Measurements from ENCODE around the gene CD40LG.

The CD40LG gene

DNA sequence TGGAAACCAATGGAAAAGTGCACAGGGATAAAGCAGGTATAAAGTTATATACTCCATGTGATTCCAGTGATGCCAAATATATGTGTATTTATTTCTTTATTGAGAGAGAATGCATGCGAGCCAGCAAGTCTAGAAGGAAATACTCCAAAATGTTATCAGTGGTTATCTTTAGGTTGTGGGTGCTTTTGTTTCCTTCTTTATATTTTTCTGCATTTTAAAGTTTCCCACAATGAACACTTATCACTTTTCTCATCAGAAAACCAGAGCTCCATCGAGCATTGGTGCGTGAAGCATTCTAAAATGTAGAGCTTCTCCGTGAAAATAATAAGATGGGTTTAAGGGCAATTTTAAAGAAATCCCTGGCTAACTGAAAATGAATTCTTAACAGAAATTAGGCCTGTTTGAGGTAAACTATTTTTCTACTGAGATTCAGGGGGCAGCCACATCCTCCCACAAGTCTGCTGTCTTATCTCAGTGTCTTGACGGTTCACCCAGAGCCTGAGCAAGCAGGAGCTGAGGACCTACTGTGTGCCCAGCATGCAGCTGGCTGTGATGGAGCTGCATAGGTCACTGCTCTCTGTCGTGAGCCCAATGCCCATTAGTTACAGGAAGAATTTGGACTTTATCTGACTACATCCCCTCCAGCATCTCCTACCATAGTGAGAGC is 18.7 kb upstream of the CD40LG start:
- DNase-seq (no peak), ATAC-seq (no peak)
- no peaks in the 10 kb centered on the region for H3K27me3 Mint-ChIP-seq
- no peak overlapping the region for H3K4me3 Mint-ChIP-seq
- H3K4me1 Mint-ChIP-seq, result peaks cover 90% of the 10 kb centered on the region
- peak overlapping the region; percentile 88 for H3K27ac Mint-ChIP-seq
- H3K36me3 Mint-ChIP-seq (ENCODE audit: low read depth), result peaks cover 1% of the 10 kb centered on the region
- H3K9me3 Mint-ChIP-seq, result no peaks in the 10 kb centered on the region

DNA sequence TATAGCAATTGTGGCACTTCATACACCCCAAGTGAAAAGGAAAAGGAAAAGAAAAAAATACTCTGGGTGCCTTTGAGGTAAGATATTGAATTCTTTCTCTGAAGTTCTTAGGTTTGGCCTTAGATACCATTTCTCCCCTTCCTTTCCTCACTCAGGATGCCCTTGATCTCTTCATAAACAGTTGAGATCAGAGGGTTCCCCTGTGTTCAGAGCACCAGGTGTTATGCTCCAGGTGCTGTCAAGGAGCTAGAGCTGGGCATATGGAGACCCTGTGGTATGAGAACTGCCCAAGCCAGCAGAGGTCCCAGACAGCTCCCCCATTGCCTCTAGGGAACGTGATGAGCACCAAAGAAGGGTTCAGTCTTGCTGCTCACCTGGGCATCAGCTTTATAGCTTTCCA is 17.1 kb upstream of the CD40LG start:
- Mint-ChIP-seq H3K4me3 (no peak overlapping the region), H3K36me3 (ENCODE audit: low read depth) (peaks cover 1% of the 10 kb centered on the region), H3K27me3 (no peaks in the 10 kb centered on the region), H3K27ac (no peak overlapping the region), H3K4me1 (peaks cover 88% of the 10 kb centered on the region), H3K9me3 (no peaks in the 10 kb centered on the region)
- DNase-seq (no peak), ATAC-seq (no peak)

GRCh38 chrX:136635235-136635634 is 12.7 kb upstream of the CD40LG start:
- peak overlapping the region; percentile 85 for H3K27ac Mint-ChIP-seq
- H3K36me3 Mint-ChIP-seq (ENCODE audit: low read depth), result peaks cover 4% of the 10 kb centered on the region
- H3K4me1 Mint-ChIP-seq, result peaks cover 81% of the 10 kb centered on the region
- no peaks in the 10 kb centered on the region for H3K27me3 Mint-ChIP-seq
- ATAC-seq (peak; percentile 88), DNase-seq (no peak)
- peak overlapping the region; percentile 54 for H3K4me3 Mint-ChIP-seq
- no peaks in the 10 kb centered on the region for H3K9me3 Mint-ChIP-seq

DNA sequence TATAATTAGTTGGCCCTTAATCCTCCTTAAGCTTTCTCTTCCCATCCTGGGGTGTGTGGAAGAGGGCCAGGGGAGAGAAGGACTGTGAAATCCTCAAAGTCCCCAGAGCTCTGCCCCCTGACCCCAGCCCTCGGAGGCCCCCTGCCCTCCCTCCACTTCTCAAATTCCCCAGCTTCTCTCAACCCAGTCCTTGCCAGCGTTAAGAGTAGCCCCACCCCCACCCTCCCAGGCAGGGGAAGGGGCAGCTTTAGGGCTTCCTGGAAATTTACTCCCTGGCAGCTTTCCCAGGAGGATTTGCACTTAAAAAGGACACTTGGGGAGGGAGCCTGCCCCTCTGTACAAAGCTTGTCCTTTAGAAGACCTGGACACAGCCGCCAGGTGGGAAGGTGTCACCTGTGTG is 11.8 kb upstream of the CD40LG start:
- Mint-ChIP-seq H3K27ac (peak overlapping the region; percentile 85), H3K27me3 (no peaks in the 10 kb centered on the region), H3K36me3 (ENCODE audit: low read depth) (peaks cover 4% of the 10 kb centered on the region), H3K9me3 (no peaks in the 10 kb centered on the region), H3K4me1 (peaks cover 81% of the 10 kb centered on the region), H3K4me3 (no peak overlapping the region)
- DNase-seq (no peak), ATAC-seq (no peak)

- DNase-seq (no peak), ATAC-seq (no peak)
- peak overlapping the region; percentile 89 for H3K27ac Mint-ChIP-seq
- peaks cover 83% of the 10 kb centered on the region for H3K4me1 Mint-ChIP-seq
- no peaks in the 10 kb centered on the region for H3K9me3 Mint-ChIP-seq
- H3K27me3 Mint-ChIP-seq, result no peaks in the 10 kb centered on the region
- peaks cover 4% of the 10 kb centered on the region for H3K36me3 Mint-ChIP-seq (ENCODE audit: low read depth)
- peak overlapping the region; percentile 79 for H3K4me3 Mint-ChIP-seq
Observed at GRCh38 chrX:136639506-136640176, 8.3 kb upstream of the CD40LG start.

DNA sequence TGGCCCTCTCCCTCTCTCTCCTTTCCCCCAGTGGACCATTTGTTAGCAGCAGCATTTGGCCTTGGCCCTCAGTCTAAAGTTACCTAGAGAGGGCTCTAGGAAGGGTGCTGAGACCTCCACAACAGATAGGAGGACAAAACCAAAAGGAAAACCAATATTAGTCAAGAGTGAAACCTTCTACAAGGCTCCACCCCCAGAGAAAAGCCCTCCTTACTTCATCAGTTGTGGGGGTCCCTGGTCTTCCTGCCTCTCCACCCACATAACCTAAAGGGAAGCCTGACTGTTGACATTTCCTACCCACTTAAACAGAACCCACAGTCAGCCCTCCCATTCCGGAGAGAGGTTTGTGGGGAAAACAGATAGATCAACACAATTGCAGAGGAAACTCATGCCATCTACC is 4.7 kb upstream of the CD40LG start:
- ATAC-seq, result peak; percentile 64
- DNase-seq, result no peak
- H3K36me3 Mint-ChIP-seq (ENCODE audit: low read depth), result peaks cover 4% of the 10 kb centered on the region
- no peaks in the 10 kb centered on the region for H3K27me3 Mint-ChIP-seq
- peak overlapping the region; percentile 53 for H3K4me3 Mint-ChIP-seq
- H3K27ac Mint-ChIP-seq, result peak overlapping the region; percentile 49
- no peaks in the 10 kb centered on the region for H3K9me3 Mint-ChIP-seq
- peaks cover 91% of the 10 kb centered on the region for H3K4me1 Mint-ChIP-seq

GRCh38 chrX:136646602-136647239 is 1.2 kb upstream of the CD40LG start:
- H3K27ac Mint-ChIP-seq, result peak overlapping the region; percentile 83
- H3K4me3 Mint-ChIP-seq, result peak overlapping the region; percentile 8
- peaks cover 69% of the 10 kb centered on the region for H3K4me1 Mint-ChIP-seq
- no peaks in the 10 kb centered on the region for H3K9me3 Mint-ChIP-seq
- no peaks in the 10 kb centered on the region for H3K27me3 Mint-ChIP-seq
- ATAC-seq (peak; percentile 65), DNase-seq (peak; percentile 30)
- H3K36me3 Mint-ChIP-seq (ENCODE audit: low read depth), result peaks cover 24% of the 10 kb centered on the region

DNA sequence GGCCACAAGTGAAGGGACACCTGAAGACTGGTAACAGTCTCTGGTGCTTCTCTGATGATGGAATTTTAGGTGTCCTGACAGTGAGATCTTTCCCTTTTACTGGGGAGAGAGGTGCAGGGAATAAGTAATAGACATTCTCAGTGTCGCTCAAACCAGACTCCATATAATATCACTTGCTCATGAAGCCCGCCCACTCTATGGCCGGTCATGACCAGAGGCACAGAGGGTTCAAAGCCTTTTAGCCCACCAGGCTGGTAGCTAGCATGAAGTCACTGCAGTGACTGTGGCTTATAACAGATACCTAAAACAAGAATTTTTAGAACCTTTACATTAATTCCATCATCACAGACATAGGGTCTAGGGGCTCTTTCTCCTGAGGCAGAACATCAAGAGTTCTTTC is 2.9 kb downstream of the CD40LG start:
- no peak for ATAC-seq
- peaks cover 68% of the 10 kb centered on the region for H3K4me1 Mint-ChIP-seq
- DNase-seq, result no peak
- peak overlapping the region; percentile 27 for H3K27ac Mint-ChIP-seq
- H3K9me3 Mint-ChIP-seq, result no peaks in the 10 kb centered on the region
- peak overlapping the region; percentile 83 for H3K4me3 Mint-ChIP-seq
- H3K27me3 Mint-ChIP-seq, result no peaks in the 10 kb centered on the region
- peaks cover 51% of the 10 kb centered on the region for H3K36me3 Mint-ChIP-seq (ENCODE audit: low read depth)

- Mint-ChIP-seq H3K27me3 (no peaks in the 10 kb centered on the region), H3K4me1 (peaks cover 68% of the 10 kb centered on the region)
- ATAC-seq, result peak; percentile 80
Observed at GRCh38 chrX:136652822-136653723, 5.1 kb downstream of the CD40LG start.

DNA sequence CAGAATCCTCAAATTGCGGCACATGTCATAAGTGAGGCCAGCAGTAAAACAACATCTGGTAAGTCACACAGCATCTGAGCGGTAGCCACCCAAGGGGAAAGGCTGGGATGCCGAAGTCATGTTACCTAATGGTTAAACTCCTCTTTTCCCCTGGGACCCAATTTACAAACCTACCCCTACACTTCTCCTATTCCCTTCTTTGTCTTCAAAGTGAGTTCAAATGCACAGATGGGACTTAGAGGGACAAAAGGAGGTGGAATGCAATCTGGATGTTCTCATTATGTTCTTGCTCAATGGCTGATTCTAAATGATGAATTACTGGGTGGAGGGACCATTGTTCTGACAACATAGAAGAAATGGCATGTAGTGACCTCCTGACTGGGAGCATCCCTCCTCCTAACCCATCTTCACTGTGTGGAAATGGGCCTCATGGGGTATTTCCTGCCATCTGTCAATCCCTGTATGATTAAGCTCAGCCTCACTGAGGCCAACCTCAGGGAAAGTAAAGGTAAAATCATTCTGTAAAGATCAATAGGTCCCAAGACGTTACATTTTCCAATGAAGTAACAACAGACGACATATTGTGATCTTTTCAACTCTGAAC is 8.5 kb downstream of the CD40LG start:
- no peaks in the 10 kb centered on the region for H3K27me3 Mint-ChIP-seq
- H3K27ac Mint-ChIP-seq, result peak overlapping the region; percentile 42
- peak overlapping the region; percentile 5 for H3K4me3 Mint-ChIP-seq
- peaks cover 67% of the 10 kb centered on the region for H3K36me3 Mint-ChIP-seq (ENCODE audit: low read depth)
- no peaks in the 10 kb centered on the region for H3K9me3 Mint-ChIP-seq
- ATAC-seq (no peak), DNase-seq (no peak)
- H3K4me1 Mint-ChIP-seq, result peaks cover 83% of the 10 kb centered on the region

More at GRCh38 chrX:136652822-136653723, 5.1 kb downstream of the CD40LG start:
- Mint-ChIP-seq H3K4me3 (peak overlapping the region; percentile 83), H3K9me3 (no peaks in the 10 kb centered on the region), H3K27ac (peak overlapping the region; percentile 78), H3K36me3 (ENCODE audit: low read depth) (peaks cover 68% of the 10 kb centered on the region)
- no peak for DNase-seq

GRCh38 chrX:136658151-136658550 is 10.2 kb downstream of the CD40LG start:
- ATAC-seq (peak; percentile 29), DNase-seq (no peak)
- H3K27me3 Mint-ChIP-seq, result no peaks in the 10 kb centered on the region
- peak overlapping the region; percentile 62 for H3K27ac Mint-ChIP-seq
- H3K4me3 Mint-ChIP-seq, result peak overlapping the region; percentile 8
- peaks cover 83% of the 10 kb centered on the region for H3K4me1 Mint-ChIP-seq
- H3K36me3 Mint-ChIP-seq (ENCODE audit: low read depth), result peaks cover 55% of the 10 kb centered on the region
- no peaks in the 10 kb centered on the region for H3K9me3 Mint-ChIP-seq

DNA sequence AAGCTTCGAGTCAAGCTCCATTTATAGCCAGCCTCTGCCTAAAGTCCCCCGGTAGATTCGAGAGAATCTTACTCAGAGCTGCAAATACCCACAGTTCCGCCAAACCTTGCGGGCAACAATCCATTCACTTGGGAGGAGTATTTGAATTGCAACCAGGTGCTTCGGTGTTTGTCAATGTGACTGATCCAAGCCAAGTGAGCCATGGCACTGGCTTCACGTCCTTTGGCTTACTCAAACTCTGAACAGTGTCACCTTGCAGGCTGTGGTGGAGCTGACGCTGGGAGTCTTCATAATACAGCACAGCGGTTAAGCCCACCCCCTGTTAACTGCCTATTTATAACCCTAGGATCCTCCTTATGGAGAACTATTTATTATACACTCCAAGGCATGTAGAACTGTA is 11.2 kb downstream of the CD40LG start:
- no peak for ATAC-seq
- peaks cover 80% of the 10 kb centered on the region for H3K4me1 Mint-ChIP-seq

DNA sequence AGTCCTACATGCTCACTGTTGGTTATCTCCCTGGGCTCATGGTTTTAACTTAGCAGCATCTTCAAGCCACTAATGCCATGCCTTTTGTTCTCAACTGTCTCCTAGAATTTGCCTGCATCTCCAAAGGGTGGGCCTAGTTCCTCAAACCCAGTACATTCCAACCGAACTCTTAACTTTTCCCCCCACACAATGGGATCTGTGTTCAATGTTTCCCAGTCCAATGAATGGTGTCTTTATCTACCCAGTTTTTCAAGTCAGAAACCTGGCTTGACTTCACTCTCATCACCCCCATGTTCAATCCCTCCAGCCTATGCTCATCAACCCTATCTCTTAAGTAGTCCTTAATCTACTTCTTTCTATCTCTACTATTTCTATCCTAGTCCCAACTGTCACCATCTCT is 12.9 kb downstream of the CD40LG start:
- Mint-ChIP-seq H3K27ac (peak overlapping the region; percentile 9), H3K9me3 (peaks cover 10% of the 10 kb centered on the region), H3K4me3 (no peak overlapping the region), H3K4me1 (peaks cover 77% of the 10 kb centered on the region), H3K36me3 (ENCODE audit: low read depth) (peaks cover 62% of the 10 kb centered on the region), H3K27me3 (no peaks in the 10 kb centered on the region)
- ATAC-seq (no peak), DNase-seq (no peak)

More for the DNA sequence above, 11.2 kb downstream of the CD40LG start:
- H3K36me3 Mint-ChIP-seq (ENCODE audit: low read depth), result peaks cover 61% of the 10 kb centered on the region
- H3K4me3 Mint-ChIP-seq, result no peak overlapping the region
- H3K9me3 Mint-ChIP-seq, result peaks cover 5% of the 10 kb centered on the region
- no peak for DNase-seq
- no peaks in the 10 kb centered on the region for H3K27me3 Mint-ChIP-seq
- no peak overlapping the region for H3K27ac Mint-ChIP-seq

DNA sequence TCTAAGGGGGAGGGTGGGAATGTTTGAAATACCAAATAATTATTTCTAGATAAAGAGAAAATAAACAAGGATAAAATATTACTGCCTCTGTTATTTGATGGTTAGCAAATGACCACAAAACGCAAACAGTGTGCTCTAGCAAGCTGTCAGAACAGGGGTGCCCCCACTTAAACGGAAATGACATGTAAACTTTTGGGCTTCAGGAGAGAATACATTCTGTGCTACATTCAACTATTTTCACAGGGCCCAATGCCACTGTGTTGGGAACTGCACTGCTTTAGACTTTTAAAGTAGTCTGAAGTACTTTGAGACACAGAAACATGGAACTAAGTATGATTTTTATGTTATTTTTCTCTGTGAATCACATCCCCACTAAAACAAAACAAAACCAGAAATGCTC is 14.1 kb downstream of the CD40LG start:
- Mint-ChIP-seq H3K4me1 (peaks cover 70% of the 10 kb centered on the region), H3K27ac (no peak overlapping the region), H3K4me3 (no peak overlapping the region), H3K9me3 (peaks cover 10% of the 10 kb centered on the region), H3K27me3 (no peaks in the 10 kb centered on the region), H3K36me3 (ENCODE audit: low read depth) (peaks cover 57% of the 10 kb centered on the region)
- DNase-seq (no peak), ATAC-seq (no peak)
